ENCODE measurements around the gene PUS10.
"Not testable (repeated sequence)": the region's sequence is repeated elsewhere in the genome, so short reads cannot be mapped to it uniquely, and the experiment has no call there.

The PUS10 gene

GRCh38 chr2:61017556-61018317, at the start of gene PUS10, which contains the start of gene PEX13:
TSS of gene PUS10 (minus strand) at chr2:61018255. CDS start at chr2:61011890, 6,365 bp downstream.
TSS of gene PEX13 (plus strand) at chr2:61017720. CDS start at chr2:61017760, 40 bp downstream.
- DNase-seq = peak; percentile 74

GRCh38 chr2:61065714-61066709, 48.0 kb upstream of the PUS10 start, which contains the start of gene SANBR:
TSS of gene SANBR (plus strand) at chr2:61065871. CDS start at chr2:61070351, 4,480 bp downstream.
- DNase-seq = peak; percentile 85

- DNase-seq = no peak
Observed at GRCh38 chr2:61059382-61059781, 41.3 kb upstream of the PUS10 start.

GRCh38 chr2:61057562-61057961, 39.5 kb upstream of the PUS10 start:
- no peak for DNase-seq

- no peak for DNase-seq
Observed at GRCh38 chr2:61055557-61055956, 37.5 kb upstream of the PUS10 start.

- no peak for DNase-seq
Observed at GRCh38 chr2:61045999-61046398, 27.9 kb upstream of the PUS10 start.

GRCh38 chr2:61045226-61045625, 27.2 kb upstream of the PUS10 start:
- DNase-seq = no peak

- no peak for DNase-seq
Observed at GRCh38 chr2:61044636-61045035, 26.6 kb upstream of the PUS10 start.

GRCh38 chr2:61042807-61043206, 24.8 kb upstream of the PUS10 start:
- no peak for DNase-seq

- not testable (repeated sequence) for DNase-seq
Observed at GRCh38 chr2:61036643-61037042, 18.6 kb upstream of the PUS10 start.

GRCh38 chr2:61034592-61034991, 16.5 kb upstream of the PUS10 start:
- not testable (repeated sequence) for DNase-seq

- DNase-seq = no peak
Observed at GRCh38 chr2:61029533-61029932, 11.5 kb upstream of the PUS10 start.

- no peak for DNase-seq
Observed at GRCh38 chr2:61023670-61024069, 5.6 kb upstream of the PUS10 start.

GRCh38 chr2:61021228-61021660, 3.2 kb upstream of the PUS10 start:
- DNase-seq = no peak

- DNase-seq = no peak
Observed at GRCh38 chr2:61018798-61019197, 743 bp upstream of the PUS10 start.

- DNase-seq = no peak
Observed at GRCh38 chr2:61018318-61018755, 282 bp upstream of the PUS10 start.

GRCh38 chr2:61017003-61017555, 976 bp downstream of the PUS10 start:
- peak; percentile 72 for DNase-seq

GRCh38 chr2:61016392-61017002, 1.6 kb downstream of the PUS10 start:
- peak; percentile 48 for DNase-seq

- no peak for DNase-seq
Observed at GRCh38 chr2:61015976-61016375, 2.1 kb downstream of the PUS10 start.

GRCh38 chr2:61014763-61015162, 3.3 kb downstream of the PUS10 start:
- no peak for DNase-seq

GRCh38 chr2:61013382-61013781, 4.7 kb downstream of the PUS10 start:
- no peak for DNase-seq

GRCh38 chr2:61012303-61012702, 5.8 kb downstream of the PUS10 start:
- not testable (repeated sequence) for DNase-seq

GRCh38 chr2:61011678-61012077, 6.4 kb downstream of the PUS10 start:
- DNase-seq = no peak

Data from activated naive CD4-positive, alpha-beta T cell treated with Interleukin-2 at 50 U/mL for 16 hours (primary cell).